Measurements from ENCODE around the gene MAPRE2. TPM values are rescaled to one million over a fixed set of nuclear protein-coding genes. Genes with fewer than 3 reads are reported as not detected.

MAPRE2 gene
- total and polyA plus RNA-seq, 2 of the 13 experiments (the other 11 are each of a cell fraction or from before 2014, with no cell fraction given), result 34.5 to 67.9 TPM

GRCh38 chr18:35116784-35117318 lies 75.6 kb downstream of the MAPRE2 start:
- DNase-seq (ENCODE audit: low spot score) (no peak), ATAC-seq (no peak), FAIRE-seq (no peak)
- Histone ChIP-seq H3K79me2 (ENCODE audit: insufficient read depth, low read length) (peaks cover 3% of the 10 kb centered on the region), H3K27me3 (ENCODE audit: control insufficient read depth in 1 of 2, insufficient read depth in 2 of 2, low read length in 2 of 2) (no peaks in the 10 kb centered on the region), H4K20me1 (ENCODE audit: insufficient read depth, low read length) (no peaks in the 10 kb centered on the region), H3K9me3 (ENCODE audit: low read length) (no peaks in the 10 kb centered on the region), H3K27ac (ENCODE audit: extremely low read length, insufficient read depth, low read length) (no peak overlapping the region), H3K9ac (ENCODE audit: insufficient read depth, low read depth, low read length) (no peak overlapping the region), H3K4me1 (ENCODE audit: insufficient read depth, low read length) (no peaks in the 10 kb centered on the region), H2AFZ (ENCODE audit: low read length) (no peak overlapping the region), H3K4me2 (ENCODE audit: low read depth, low read length) (no peak overlapping the region), H3K4me3 (replicated peaks in 1 of 3; ENCODE audit: insufficient read depth in 1 of 3, low read depth in 2 of 3, low read length in 3 of 3) (no peak overlapping the region), H3K36me3 (replicated peaks in 1 of 2; ENCODE audit: control insufficient read depth in 1 of 2, insufficient read depth in 2 of 2, low read length in 2 of 2) (peaks cover 0 to 3% of the 10 kb centered on the region in 2 experiments; a peak in 3 of 5 replicates)
- CTCF ChIA-PET (ENCODE audit: low intra/inter-chr PET ratio, low total read pairs), result no interaction called here
- POLR2A ChIA-PET, result no interaction called here
- no TSS peak for BruUV-seq (replicated peaks)
- intact Hi-C loops (cut with micrococcal nuclease; ENCODE audit: unreplicated experiment) (no loop called here), in situ Hi-C loops (cut with HindIII; ENCODE audit: extremely low pct_ligation_motif_present, low pct_unique_long_range_greater_than_20kb) (no loop called here)
- TF ChIP-seq CCAR2 (optimal IDR thresholded peaks at IDR 0.05; ENCODE audit: low read depth, low read length) (no peak), MAFK (conservative IDR thresholded peaks at IDR 0.05 in 1 of 2, IDR thresholded peaks at IDR 0.05 in 1 of 2; ENCODE audit: low read length in 2 of 2) (peak; percentile 15 to 26; a peak in 1 of 4 replicates)
- 91% methylated on average over 8 of the region's 9 CpGs for WGBS (ENCODE audit: low lambda C conversion rate)

DNA sequence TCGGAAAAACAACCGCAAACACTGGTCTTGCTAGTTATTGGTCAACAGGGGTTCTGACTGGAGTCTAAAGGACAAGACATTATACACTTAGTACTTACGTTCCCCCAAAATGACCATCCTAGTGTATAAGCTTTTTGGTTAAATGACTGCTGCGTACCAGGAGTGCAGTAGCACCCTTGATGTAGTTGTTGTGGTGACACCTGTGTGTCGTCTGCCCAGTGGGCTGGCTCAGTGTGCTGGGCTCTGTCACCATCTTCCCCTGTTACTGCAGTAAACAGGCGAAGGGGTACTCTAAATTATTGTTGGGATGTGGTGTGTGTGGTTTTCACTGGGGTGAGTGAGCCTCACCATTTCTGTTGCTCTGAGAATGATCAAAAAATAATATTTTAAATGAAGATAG lies 76.2 kb downstream of the MAPRE2 start:
- Histone ChIP-seq H3K36me3 (replicated peaks in 1 of 2; ENCODE audit: control insufficient read depth in 1 of 2, insufficient read depth in 2 of 2, low read length in 2 of 2) (peaks cover 0 to 3% of the 10 kb centered on the region in 2 experiments; a peak in 3 of 5 replicates), H4K20me1 (ENCODE audit: insufficient read depth, low read length) (no peaks in the 10 kb centered on the region), H3K27me3 (ENCODE audit: control insufficient read depth in 1 of 2, insufficient read depth in 2 of 2, low read length in 2 of 2) (no peaks in the 10 kb centered on the region), H3K9ac (ENCODE audit: insufficient read depth, low read depth, low read length) (no peak overlapping the region), H3K4me3 (replicated peaks in 1 of 3; ENCODE audit: insufficient read depth in 1 of 3, low read depth in 2 of 3, low read length in 3 of 3) (no peak overlapping the region), H3K4me1 (ENCODE audit: insufficient read depth, low read length) (no peaks in the 10 kb centered on the region), H2AFZ (ENCODE audit: low read length) (no peak overlapping the region), H3K9me3 (ENCODE audit: low read length) (no peaks in the 10 kb centered on the region), H3K27ac (ENCODE audit: extremely low read length, insufficient read depth, low read length) (no peak overlapping the region), H3K79me2 (ENCODE audit: insufficient read depth, low read length) (peaks cover 3% of the 10 kb centered on the region), H3K4me2 (ENCODE audit: low read depth, low read length) (no peak overlapping the region)
- ChIA-PET CTCF (ENCODE audit: low intra/inter-chr PET ratio, low total read pairs) (no interaction called here), POLR2A (no interaction called here)
- ATAC-seq (no peak), DNase-seq (ENCODE audit: low spot score) (no peak), FAIRE-seq (no peak)
- WGBS (ENCODE audit: low lambda C conversion rate), result 98% methylated on average over 6 of the region's 6 CpGs
- BruUV-seq (replicated peaks), result no TSS peak
- TF ChIP-seq GLI4 (CRISPR knock-in tag; IDR thresholded peaks at IDR 0.05; ENCODE audit: borderline replicate concordance), result no peak
- no peak for TF ChIP-seq MXD3 (CRISPR knock-in tag; IDR thresholded peaks at IDR 0.05)
- no peak for TF ChIP-seq DDIT3 (CRISPR knock-in tag; IDR thresholded peaks at IDR 0.05)
- TF ChIP-seq, protein P1, sequence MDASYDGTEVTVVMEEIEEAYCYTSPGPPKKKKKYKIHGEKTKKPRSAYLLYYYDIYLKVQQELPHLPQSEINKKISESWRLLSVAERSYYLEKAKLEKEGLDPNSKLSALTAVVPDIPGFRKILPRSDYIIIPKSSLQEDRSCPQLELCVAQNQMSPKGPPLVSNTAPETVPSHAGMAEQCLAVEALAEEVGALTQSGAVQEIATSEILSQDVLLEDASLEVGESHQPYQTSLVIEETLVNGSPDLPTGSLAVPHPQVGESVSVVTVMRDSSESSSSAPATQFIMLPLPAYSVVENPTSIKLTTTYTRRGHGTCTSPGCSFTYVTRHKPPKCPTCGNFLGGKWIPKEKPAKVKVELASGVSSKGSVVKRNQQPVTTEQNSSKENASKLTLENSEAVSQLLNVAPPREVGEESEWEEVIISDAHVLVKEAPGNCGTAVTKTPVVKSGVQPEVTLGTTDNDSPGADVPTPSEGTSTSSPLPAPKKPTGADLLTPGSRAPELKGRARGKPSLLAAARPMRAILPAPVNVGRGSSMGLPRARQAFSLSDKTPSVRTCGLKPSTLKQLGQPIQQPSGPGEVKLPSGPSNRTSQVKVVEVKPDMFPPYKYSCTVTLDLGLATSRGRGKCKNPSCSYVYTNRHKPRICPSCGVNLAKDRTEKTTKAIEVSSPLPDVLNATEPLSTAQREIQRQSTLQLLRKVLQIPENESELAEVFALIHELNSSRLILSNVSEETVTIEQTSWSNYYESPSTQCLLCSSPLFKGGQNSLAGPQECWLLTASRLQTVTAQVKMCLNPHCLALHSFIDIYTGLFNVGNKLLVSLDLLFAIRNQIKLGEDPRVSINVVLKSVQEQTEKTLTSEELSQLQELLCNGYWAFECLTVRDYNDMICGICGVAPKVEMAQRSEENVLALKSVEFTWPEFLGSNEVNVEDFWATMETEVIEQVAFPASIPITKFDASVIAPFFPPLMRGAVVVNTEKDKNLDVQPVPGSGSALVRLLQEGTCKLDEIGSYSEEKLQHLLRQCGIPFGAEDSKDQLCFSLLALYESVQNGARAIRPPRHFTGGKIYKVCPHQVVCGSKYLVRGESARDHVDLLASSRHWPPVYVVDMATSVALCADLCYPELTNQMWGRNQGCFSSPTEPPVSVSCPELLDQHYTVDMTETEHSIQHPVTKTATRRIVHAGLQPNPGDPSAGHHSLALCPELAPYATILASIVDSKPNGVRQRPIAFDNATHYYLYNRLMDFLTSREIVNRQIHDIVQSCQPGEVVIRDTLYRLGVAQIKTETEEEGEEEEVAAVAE (CRISPR knock-in tag; IDR thresholded peaks at IDR 0.05; ENCODE audit: borderline replicate concordance), result no peak
- intact Hi-C loops (cut with micrococcal nuclease; ENCODE audit: unreplicated experiment), result no loop called here
- in situ Hi-C loops (cut with HindIII; ENCODE audit: extremely low pct_ligation_motif_present, low pct_unique_long_range_greater_than_20kb), result no loop called here

All from HepG2 (cell line).